A549 (cell line): Measurements from ENCODE around the gene ZBP1.

ENCODE experiments used
- EP300 ChIP-seq, 2 experiments: fragments of >200 bp; sonication (Bioruptor Twin); formaldehyde crosslinking; IDR thresholded peaks; 2 replicates in 1 of 2; 3 replicates in 1 of 2; pipeline ENCODE4 v1.6.1; 2016 to 2017
- MAFK ChIP-seq: fragments of 450-650 bp; IDR thresholded peaks from 2 replicates; pipeline ENCODE4 v1.6.1; 2014; ENCODE audit not compliant: partially characterized antibody
- SMC3 ChIP-seq: fragments of >200 bp; sonication (Bioruptor Twin); formaldehyde crosslinking; IDR thresholded peaks from 3 replicates; pipeline ENCODE4 v1.6.1; 2018; ENCODE audit warnings: inconsistent platforms
- SREBF2 ChIP-seq: fragments of 450-650 bp; IDR thresholded peaks from 2 replicates; pipeline ENCODE4 v1.6.1; 2014; ENCODE audit warnings: mild to moderate bottlenecking, moderate library complexity
- TF ChIP-seq, protein P1 (sequence below): IDR thresholded peaks from 2 replicates; pipeline ENCODE4 v1.6.1; 2012
- TF ChIP-seq, protein P2 (sequence below): IDR thresholded peaks from 2 replicates; pipeline ENCODE4 v1.6.1; 2012
- TF ChIP-seq, protein P3 (sequence below): fragments of >200 bp; sonication (Bioruptor Twin); formaldehyde crosslinking; IDR thresholded peaks from 3 replicates; pipeline ENCODE4 v1.5.1; 2016

DNA sequence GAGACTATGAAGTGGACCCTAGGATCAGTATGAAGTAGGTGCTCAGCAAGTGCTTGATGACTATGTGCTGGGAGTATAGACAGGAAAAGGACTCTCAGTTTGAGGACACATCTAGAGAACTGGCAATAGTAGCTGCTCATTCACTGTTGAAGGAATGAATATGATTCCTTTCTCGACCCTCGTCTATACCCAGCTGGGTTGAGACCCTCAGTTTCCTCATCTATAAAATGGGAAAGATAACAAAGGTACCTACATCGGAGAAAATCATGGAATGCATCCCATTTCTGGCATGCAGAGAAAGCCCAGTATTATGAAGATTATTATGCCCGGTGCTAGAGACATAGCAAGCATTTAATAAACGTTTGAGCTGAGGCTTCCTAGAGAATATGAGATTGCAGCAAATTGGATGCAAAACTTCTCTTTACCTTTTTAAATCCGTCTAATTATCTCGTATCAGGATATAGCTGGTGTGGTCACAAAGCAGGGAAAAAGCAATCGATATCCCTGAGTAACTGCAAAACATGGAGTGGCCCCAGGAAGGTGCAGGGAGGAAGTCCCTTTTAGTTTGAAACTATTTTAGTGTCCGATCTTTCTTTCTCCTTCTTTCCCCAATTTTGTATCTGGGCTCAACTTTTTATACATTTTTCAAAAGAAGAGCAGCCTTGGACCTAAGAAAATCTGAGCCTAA lies 62.2 kb downstream of the ZBP1 start:
- no peak for TF ChIP-seq SREBF2
- no peak for TF ChIP-seq EP300 (IDR thresholded peaks at IDR 0.05)
- TF ChIP-seq, protein P1, sequence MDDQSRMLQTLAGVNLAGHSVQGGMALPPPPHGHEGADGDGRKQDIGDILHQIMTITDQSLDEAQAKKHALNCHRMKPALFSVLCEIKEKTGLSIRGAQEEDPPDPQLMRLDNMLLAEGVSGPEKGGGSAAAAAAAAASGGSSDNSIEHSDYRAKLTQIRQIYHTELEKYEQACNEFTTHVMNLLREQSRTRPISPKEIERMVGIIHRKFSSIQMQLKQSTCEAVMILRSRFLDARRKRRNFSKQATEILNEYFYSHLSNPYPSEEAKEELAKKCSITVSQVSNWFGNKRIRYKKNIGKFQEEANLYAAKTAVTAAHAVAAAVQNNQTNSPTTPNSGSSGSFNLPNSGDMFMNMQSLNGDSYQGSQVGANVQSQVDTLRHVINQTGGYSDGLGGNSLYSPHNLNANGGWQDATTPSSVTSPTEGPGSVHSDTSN, result no peak
- TF ChIP-seq, protein P2, sequence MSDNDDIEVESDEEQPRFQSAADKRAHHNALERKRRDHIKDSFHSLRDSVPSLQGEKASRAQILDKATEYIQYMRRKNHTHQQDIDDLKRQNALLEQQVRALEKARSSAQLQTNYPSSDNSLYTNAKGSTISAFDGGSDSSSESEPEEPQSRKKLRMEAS, result no peak
- TF ChIP-seq, protein P3, sequence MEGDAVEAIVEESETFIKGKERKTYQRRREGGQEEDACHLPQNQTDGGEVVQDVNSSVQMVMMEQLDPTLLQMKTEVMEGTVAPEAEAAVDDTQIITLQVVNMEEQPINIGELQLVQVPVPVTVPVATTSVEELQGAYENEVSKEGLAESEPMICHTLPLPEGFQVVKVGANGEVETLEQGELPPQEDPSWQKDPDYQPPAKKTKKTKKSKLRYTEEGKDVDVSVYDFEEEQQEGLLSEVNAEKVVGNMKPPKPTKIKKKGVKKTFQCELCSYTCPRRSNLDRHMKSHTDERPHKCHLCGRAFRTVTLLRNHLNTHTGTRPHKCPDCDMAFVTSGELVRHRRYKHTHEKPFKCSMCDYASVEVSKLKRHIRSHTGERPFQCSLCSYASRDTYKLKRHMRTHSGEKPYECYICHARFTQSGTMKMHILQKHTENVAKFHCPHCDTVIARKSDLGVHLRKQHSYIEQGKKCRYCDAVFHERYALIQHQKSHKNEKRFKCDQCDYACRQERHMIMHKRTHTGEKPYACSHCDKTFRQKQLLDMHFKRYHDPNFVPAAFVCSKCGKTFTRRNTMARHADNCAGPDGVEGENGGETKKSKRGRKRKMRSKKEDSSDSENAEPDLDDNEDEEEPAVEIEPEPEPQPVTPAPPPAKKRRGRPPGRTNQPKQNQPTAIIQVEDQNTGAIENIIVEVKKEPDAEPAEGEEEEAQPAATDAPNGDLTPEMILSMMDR, result no peak
- no peak for TF ChIP-seq MAFK
- no peak for TF ChIP-seq SMC3
